Brain pericyte (primary cell): ENCODE measurements around the gene CHRM3.

Source experiments
- DNase-seq: peaks from one replicate; pipeline ENCODE4 v3.0.0-alpha.2; 2012; ENCODE audit warnings: low read depth, low spot score

CHRM3 gene

DNA sequence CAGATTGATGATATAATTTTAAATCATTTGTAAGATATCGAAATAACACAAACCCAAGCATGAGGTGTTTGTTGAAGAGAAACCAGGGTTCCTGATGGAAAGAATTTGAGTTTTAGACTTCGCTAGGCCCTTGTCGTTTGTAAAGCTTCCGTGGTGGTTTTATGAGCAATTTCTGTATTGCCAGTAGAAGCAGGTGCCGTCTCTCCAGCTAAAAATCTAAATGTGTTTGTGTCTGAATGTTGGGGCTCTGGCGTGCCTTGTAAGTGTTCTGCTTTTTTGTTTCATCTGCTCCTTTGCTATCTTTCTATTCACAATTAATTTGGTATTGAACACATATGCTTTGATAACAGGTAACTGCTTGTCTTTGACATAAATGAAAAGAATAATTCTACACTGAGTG, 27.5 kb downstream of the CHRM3 start:
- DNase-seq = no peak

DNA sequence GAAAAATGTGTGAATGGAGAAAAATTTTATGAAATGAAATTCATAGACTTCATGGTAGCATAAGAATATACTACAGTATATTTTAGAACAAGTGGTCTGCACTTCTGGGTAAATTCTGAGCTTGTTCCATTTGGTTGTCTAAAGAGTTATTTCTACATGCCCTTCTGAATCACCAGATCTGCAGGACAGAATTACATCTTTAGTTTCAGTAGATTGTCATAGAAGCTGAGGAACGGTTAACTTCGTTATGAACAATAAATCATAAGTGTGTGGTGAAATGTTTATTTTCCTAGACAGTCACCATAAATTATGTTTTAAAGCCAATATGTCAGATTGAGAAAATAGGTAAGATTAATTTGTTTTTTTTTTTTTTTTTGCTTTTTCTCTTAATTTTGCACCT, 30.9 kb downstream of the CHRM3 start:
- DNase-seq = no peak

DNA sequence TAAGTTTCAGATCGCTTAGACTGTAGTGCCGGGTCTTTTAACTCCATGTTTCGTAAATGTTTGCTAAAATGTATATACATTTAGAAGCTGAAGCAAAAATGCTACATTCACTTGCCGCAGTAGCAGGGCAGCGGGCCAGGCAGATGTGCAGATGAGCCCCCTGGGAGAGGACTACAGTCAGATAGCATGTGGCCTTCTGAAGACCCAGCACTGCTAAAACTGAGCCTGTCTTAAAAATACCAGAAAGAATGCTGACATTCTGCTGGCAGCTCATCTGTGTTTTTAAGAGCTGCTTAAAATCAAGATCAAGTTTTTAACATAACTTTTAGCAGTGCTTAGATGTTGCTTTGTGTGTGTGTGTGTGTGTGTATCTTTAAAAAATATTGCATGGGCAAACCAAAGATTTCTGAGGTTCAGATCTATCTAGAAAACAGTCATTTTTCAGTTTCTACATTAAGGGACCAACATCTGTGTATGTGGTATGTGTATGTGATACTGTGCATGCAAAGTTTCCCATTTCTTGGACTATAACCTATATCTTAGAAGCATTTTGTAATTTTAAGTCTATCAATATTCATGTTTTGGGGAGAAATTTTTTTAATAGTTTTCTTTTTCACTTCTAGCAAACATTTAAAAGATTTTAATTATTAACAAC, 31.7 kb downstream of the CHRM3 start:
- DNase-seq = no peak

DNA sequence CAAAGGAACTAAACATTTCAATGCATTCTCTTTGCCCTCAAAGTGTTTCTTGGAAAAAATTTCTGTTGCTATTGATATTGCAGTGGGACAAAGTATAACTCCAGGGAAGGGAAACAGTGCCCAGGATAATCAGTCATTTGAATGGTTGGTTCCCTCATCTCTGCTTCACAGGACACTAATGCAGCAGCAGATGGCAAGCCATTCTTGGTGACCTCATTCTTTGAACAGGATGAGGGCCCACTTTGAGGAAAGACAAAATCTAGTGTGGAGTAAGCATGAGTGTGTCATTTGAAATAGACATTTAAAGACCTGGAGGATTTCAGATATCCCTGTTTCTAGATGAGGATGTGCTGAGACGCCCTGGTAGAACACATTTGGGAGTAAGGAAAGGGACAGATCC, 32.3 kb downstream of the CHRM3 start:
- DNase-seq = no peak

DNA sequence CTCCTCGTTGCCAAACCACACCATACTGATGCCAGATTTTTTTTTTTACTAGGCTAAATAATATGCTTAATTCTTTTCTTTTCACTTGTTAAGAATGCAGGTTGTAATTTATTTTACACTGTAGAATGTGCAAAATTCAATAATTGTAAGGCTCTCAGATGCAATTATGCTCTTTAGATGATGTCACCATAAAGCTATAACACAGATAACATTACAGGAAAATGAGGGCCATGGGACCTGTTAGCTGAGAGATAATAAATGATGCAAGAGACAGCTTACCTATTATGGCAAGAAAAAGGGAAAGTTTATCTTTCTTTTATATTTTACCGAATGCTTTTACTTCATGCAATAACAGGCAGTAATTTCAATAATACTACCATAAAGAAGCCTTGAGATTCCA, 35.4 kb downstream of the CHRM3 start:
- DNase-seq = no peak

DNA sequence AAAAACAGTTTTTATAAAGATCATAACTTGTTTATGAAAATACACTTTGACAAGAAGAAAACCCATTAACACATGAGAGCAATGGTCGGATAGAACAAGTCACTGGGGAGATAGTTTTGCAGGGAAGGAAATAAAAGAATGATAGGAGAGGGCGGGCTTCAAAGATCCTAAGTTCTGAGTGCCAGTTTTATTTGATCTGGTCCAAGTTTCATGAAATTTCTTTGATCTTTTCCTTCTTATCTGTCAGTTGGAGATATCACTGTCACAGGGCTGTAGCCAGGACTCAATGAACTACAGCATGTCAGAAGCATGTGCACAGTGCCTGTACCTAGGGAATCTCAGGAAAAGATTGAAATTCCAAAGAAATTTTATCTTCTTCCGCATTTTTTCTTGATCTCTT, 36.5 kb downstream of the CHRM3 start:
- no peak for DNase-seq

DNA sequence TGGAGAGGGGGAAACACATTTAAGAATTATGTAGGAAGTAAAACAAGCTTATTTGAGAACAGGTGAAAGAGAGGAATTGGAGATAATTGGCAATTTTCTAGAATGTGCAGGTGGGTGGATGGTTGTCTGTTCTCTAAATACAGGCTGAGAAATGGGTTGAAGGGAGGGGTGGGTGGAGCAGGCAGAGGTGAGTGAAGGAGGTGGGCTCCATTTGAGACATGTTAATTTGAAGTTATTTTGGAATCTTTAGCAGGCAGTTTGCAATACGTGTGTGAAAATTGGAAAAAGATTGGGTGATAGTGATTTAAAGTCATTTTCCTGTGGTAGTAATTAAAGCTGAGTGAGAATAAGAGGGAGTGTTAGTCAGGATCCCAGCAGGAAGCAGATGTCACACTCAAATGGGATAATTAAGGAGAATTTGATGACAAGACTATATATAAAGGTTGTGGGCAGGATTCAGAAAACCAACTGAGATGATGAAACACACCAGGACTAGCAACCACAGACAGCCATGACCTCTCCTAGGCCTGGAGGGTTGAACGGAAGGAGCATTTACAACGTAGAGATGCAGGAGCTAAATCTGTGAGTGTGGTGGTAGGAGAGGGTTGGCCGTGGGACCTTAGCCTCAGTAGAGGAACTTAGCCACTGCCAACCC, 40.6 kb downstream of the CHRM3 start:
- no peak for DNase-seq

DNA sequence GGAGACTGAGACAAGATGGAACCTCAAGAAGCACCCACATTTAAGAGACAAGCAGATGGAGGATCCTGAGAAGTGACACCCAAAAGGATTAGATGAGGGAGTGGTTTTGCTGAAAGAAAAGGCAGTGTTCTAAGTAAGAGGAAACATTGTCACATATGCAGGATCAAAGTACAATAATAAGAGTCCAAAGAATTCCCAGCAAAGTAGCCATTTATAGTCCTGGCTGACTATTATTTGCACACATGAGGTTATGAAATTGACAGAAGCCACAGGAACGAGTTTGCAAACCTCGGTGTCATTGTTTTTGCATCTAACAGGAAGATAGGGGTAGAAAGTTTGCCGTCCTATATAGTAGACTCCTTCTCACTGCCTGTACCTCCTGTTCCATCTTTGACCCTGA, 41.3 kb downstream of the CHRM3 start:
- DNase-seq = no peak

DNA sequence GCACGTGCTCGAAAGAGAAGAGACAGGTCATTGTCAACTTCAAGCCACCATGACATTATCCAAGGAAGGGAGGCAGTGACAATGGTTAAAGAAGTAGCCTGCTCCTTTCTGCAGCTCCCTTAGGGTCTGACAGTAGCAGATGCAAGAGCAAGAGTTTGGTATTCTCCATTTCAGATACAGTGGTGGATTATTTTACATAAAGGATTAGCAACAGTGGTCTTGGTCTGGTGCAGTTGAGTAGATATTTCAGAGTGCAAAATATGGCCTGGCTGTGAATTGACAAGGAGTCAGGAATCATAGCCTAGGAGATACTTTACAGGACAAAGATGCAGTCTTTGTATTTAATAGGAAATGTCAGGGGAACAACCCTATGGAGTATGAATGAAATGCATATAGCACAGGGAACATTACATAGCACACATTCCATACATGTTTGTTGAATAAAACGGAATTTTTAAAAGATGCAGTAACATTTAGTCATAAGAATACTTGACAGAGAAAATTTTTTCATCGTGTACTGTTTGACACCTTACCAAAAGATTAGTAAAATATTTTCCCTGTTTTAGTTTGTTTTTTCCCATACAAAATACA, 41.8 kb downstream of the CHRM3 start:
- DNase-seq = no peak

DNA sequence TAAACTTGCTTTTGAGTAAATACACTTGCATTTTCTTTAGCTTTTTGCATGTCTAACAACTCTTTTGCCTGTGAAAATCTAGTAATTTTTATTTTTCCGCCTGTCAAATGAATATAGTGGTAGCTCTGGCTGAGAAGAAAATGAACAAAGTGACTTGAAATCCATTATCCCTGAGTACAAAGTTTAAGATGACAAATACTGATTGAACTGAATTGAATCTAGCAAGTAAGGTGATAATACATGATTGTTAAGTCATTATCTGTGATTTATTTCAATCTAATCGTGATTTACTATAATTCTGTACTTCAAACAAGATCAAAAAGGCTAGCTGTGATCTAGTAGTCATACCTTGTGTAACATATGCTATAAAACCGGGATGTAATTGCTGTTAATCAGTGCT, 42.8 kb downstream of the CHRM3 start:
- DNase-seq = no peak

DNA sequence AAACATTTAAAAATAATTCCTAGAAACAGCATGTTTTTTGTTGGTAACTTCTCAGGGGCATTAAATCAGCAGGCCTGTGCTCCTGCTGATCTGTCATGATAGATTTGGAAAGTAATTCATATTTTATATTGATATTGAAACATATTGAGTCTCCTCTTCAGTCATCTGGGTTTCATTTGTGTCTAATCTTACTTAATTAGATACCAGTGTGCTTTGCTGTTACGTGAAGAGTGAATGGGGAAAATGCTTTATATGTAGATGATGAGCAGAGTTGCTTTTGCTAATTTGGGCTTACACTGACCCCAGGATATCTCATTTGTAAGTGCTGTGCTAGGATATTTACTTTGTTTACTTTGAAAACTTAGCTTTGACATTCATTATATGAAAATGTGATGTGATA, 45.9 kb downstream of the CHRM3 start:
- DNase-seq = no peak

DNA sequence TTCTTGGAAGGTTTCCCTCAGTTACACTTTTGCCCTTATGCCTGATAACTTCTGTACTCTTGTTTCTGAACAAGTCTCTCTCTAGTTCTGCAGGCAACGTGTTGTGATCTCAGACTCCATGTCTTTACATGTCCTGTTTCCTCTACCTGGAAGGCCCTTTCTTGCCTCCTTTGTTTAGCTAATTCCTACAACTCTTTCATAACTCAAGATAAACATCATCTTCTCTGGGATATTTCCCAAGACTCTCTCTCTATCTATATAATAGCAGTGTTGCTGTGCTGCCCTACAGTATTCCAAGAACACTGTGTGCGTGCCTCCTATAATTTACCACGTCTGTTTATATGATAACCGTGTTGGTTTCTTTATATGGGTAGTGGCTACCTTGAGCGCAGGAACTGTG, 47.8 kb downstream of the CHRM3 start:
- no peak for DNase-seq
